GM08714 (cell line): Measurements from ENCODE around the gene DYNC1I2.
"Not testable (repeated sequence)": the region's sequence is repeated elsewhere in the genome, so short reads cannot be mapped to it uniquely, and the experiment has no call there.

ENCODE experiments used
- H3K4me3 ChIP-seq: fragments of 200-500 bp; sonication (Bioruptor generic); 2 replicates; pipeline ENCODE4 v1.5.1; 2014; ENCODE audit warnings: mild to moderate bottlenecking, low read length, inconsistent platforms
- ZNF274 ChIP-seq: IDR thresholded peaks from 2 replicates; pipeline ENCODE4 v1.6.1; 2012; ENCODE audit warnings: mild to moderate bottlenecking, low read depth, low read length

The DYNC1I2 gene

DNA sequence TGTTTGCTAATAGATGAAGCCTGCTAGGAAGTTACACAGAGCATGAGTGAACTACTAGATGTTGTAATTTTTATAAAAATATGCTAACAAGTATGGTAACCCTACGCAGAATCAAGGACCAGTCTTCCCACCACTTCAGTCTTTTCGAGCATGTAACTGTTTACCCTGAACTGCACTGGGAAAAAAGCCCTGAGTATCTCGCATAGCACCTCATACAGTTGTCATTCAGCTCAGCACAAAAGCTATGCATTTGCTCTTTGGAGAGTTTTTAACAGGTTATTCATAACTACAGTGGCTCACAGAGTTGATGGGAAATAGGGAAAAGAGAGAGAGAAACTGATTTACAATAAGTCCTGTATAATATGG lies 42.7 kb downstream of the DYNC1I2 start:
- no peak overlapping the region for H3K4me3 ChIP-seq
- no peak for TF ChIP-seq ZNF274

DNA sequence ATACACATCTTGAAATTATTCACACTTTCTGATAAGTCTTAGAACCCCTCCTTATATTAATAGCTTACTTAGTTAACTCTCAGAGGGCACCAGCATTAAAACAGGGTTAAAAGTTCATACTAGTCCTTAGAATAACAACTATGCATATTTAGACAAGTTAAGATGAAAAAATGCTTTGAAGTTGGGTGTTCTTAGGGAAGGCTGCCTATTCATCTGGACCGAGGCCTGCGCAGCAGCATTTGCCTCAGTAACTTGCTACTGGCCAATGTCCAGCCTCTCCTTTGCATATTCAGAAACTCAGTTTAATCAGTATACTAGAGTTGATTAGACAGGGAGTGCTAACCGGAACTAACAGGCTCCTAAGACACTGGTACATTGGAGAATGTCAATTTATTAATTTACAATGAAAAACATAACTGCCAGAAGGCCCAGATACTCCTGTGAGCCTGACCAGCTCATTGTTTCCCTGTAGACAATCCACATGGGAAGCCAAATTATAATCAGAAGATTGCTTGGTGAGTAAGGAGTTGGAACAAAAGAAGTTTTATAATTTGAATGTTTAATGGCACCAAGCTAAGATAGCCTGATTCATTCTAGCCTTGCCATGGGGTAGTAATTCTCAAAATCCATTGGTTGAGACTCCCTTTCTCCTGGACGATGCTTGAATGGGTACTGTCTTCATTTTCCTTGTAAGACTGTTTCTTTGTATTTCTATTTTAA lies 48.9 kb downstream of the DYNC1I2 start:
- no peak overlapping the region for H3K4me3 ChIP-seq
- no peak for TF ChIP-seq ZNF274

DNA sequence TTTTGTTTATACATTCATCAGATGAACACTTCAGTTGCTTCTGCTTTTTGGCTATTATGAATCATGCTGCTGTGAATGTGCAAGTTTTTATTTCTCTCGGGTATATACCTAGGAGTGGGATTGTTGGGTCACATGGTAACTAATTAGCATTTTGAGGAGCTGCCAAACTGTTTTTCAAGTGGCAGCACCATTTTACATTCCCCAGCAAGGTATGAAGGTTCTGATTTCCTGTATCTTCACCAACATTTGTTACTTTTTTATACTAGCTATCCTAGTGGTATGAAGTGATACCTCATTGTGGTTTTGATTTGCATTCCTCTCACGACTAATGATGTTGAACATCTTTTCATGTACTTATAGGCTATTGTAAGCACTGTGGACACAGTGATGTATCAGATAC lies 53.9 kb downstream of the DYNC1I2 start:
- no peak for TF ChIP-seq ZNF274
- no peak overlapping the region for H3K4me3 ChIP-seq

DNA sequence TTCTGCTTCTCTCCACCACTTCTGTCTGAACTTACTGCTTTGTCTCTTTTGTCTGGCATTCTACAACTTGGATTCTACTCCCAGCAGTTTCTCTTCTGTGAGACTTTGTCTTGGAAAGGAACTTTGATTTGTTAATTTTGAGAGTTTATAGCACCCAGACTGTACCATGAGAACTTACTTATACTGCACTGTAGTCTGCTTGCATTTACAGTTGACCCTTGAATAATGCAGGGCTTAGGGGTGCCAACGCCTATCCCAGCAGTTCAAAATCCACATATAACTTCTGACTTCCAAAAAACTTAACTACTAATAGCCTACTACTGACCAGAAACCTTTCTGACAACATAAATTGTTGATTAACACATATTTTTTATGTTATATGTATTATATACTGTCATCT lies 55.5 kb downstream of the DYNC1I2 start:
- no peak overlapping the region for H3K4me3 ChIP-seq
- no peak for TF ChIP-seq ZNF274

DNA sequence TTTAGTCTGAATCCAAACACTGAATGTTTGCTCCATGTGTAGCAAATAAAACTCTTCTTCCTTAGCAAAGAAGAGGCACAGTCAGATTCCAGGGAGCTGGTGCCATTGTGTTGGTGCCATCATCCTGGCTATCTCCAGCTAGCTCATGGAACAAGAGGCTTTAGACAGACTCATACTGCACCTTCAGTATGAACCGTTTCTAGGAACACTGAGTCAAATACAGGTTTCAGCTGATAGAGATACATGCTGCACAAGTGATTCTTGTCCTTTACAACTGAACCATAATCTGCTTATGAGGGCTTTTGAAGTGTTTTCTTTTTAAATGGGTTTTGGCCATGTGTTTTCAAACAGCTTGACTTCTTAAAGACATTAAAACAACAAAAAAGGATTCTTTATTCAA lies 57.9 kb downstream of the DYNC1I2 start:
- TF ChIP-seq ZNF274 = no peak

DNA sequence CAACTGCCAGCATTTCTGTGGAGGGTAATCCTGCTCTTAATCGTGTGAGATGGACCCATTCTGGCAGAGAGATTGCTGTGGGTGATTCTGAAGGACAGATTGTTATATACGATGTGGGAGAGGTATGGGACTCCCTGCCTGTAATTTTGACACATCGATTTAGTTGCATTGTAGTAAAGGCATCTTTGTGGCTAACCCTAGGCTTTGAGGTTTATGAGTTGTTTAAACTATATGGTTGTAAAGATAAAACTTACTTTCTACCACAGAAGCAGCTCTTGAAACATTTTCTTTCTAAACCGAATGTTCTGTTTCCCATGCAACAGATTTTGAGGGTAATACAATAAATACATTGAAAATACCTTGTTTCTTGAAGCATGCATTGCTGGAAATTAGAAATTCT lies 58.5 kb downstream of the DYNC1I2 start:
- TF ChIP-seq ZNF274 = no peak
- H3K4me3 ChIP-seq = no peak overlapping the region

More for the DNA sequence above, 57.9 kb downstream of the DYNC1I2 start:
- H3K4me3 ChIP-seq = no peak overlapping the region

DNA sequence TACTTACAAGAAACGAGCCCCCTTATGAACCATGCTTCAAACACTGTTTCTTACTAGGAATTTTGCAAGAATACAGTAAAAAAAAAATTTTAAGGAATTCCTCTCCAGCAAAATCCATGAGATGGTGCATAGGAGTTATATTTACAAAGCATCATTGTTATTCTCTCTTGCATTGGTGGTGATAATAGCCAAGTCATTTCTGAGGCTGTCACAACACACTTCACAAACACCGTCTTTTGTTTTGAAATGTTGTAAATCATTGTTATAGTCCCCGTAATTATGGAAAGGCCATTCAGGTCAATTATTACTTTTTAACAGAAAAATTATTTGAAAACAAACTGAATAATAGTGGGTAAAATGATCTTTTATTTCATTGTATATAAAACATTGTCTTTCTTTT lies 60.1 kb downstream of the DYNC1I2 start:
- no peak overlapping the region for H3K4me3 ChIP-seq
- TF ChIP-seq ZNF274 = no peak

DNA sequence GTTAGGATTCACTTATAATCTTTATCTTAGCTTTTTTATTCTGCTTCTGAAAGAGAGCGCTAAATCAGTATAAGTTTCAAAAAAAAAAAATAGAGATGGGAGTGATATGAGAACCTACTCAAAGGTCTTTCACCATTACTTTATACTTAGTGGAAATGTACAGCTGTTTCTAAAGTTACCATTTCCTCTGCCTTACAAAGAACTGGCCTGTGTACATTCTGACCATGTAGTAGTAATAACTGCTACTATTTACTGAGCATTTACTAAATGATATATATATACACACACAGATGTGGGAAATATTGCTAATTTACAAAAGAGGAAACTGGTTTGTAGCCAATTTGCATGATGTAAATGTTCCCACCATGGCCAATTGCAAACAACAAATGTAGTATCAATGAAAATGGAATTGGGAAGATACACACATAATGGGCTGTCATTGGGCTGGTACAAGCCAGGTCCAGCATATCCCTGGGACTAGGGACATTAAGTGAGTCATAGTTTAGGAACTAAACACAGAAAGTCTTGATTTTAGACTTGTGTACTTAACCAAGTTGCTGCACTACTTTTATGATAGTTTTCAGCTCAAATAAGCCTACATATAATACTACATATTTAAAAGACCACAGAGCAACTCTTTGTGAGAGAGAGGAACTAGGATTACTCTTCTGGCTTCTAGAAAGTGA lies 67.1 kb downstream of the DYNC1I2 start:
- no peak overlapping the region for H3K4me3 ChIP-seq
- TF ChIP-seq ZNF274 = no peak

DNA sequence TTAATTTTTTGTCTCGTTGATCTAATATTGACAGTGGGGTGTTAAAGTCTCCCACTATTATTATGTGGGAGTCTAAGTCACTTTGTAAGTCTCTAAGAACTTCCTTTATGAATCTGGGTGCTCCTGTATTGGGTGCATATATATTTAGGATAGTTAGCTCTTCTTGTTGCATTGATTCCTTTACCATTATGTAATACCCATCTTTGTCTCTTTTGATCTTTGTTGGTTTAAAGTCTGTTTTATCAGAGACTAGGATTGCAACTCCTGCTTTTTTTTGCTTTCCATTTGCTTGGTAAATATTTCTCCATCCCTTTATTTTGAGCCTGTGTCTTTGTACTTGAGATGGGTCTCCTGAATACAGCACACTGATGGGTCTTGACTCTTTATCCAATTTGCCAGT lies 71.5 kb downstream of the DYNC1I2 start:
- H3K4me3 ChIP-seq = not testable (repeated sequence)

DNA sequence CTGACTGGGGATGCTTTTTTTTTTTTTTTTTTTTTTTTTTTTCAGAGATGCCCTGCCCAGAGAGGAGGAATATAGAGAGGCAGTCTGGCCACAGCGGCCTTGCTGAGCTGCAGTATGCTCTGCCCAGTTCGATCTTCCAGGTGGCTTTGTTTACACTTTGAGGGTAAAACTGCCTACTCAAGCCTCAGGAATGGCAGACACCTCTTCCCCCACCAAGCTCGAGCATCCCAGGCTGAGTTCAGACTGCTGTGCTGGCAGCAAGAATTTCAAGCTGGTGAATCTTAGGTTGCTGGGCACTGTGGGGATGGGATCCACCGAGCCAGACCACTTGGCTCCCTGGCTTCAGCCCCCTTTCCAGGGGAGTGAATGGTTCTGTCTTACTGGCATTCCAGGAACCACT lies 73.9 kb downstream of the DYNC1I2 start:
- H3K4me3 ChIP-seq = not testable (repeated sequence)

DNA sequence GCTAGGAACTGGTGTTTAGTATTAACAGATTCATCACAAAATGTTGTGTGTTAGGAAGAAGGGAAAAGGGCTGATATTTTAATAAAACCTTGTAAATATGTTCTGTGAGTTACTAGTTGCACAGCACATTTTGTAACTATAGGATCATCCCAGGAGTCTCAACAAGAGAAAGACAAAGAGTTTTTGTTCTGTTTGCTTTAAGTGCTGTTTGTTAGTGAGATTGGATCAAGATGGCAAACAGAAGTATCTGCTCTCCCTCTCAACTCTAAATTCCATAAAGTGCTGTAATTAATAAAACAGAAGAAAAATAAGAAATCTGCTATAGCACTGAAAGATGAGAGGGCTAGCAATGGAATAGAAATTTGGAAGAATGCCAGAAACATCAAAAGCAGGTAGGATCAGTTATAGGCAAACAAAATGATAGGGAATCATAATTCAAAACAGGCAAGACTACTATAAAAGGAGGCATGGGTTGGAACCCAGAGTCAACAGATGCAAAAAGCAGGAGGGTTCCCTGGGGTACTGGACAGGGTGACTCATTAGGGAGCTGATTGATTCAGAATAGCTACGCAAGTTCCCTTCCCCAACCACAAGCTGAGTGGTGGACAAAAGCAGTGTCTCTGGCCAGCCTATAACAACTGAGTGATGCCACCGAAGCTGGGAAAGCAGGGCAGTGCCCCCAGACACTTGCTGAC lies 75.8 kb downstream of the DYNC1I2 start:
- H3K4me3 ChIP-seq = no peak overlapping the region
- no peak for TF ChIP-seq ZNF274

DNA sequence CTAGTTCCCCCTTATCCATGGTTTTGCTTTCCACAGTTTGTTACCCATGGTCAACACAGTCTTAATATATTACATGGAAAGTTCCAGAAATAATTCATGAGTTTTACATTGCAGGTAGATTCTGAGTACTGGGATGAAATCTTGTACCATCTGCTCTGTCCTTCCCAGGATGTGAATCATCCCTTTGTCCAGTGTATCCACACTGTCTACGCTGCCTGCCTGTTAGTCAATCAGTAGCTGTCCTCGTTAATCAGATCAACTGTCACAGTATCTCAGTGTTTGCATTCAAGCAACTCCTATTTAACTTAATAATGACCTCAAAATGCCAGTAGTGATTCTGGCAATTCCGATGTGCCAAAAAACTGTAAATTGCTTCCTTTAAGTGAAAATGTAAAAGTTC lies 76.3 kb downstream of the DYNC1I2 start:
- TF ChIP-seq ZNF274 = no peak
- H3K4me3 ChIP-seq = no peak overlapping the region

DNA sequence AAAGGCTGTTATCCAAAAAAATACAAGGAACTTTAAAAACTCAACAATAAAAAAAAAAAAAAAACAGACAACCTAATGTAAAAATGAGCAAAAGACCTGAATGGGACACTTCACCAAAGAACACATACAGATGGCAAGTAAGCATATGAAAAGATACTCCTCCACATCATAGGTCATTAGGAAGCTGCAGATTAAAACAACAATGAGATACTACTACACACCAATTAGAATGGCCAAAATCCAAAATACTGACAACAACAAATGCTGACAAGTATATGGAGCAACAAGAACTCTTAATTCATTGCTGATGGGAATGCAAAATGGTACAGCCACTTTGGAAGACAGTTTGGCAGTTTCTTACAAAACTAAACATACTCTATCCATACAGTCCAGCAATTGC lies 84.2 kb downstream of the DYNC1I2 start:
- no peak overlapping the region for H3K4me3 ChIP-seq
- no peak for TF ChIP-seq ZNF274

DNA sequence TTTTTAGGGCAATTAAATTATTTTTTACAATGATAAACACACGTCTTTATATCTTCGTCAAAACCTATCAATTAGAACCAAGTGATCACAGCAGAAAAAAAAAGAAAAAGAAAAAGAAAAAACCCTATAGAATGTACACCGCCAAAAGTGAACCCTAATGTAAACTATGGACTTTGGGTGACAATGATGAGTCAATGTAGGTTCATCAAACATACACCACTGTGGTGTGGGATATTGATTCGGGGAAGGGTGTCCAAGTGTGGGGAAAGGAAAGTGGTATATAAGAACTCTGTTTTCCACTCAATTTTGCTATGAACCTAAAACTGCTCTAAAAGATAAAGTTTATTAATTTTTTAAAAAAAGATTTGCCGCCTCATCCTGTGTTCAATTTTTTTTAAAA lies 85.1 kb downstream of the DYNC1I2 start:
- H3K4me3 ChIP-seq = no peak overlapping the region
- TF ChIP-seq ZNF274 = no peak

DNA sequence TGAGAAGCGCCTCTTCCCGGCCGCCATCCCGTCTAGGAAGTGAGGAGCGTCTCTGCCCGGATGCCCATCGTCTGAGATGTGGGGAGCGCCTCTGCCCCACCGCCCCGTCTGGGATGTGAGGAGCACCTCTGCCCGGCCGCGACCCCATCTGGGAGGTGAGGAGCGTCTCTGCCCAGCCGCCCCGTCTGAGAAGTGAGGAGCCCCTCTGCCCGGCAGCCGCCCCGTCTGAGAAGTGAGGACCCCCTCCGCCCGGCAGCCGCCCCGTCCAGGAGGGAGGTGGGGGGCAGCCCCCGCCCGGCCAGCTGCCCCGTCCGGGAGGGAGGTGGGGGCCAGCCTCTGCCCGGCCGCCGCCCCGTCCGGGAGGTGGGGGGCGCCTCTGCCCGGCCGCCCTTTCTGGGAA lies 87.3 kb downstream of the DYNC1I2 start:
- H3K4me3 ChIP-seq = not testable (repeated sequence)
